Posterior vena cava (tissue), 2 donors: ENCODE measurements around the gene LPCAT1. TPM values are rescaled to one million over a fixed set of nuclear protein-coding genes. Genes with fewer than 3 reads are reported as not detected.
A peak's percentile ranks its signal among the peaks of the same experiment; 100 is the strongest.
"Not testable (repeated sequence)": the region's sequence is repeated elsewhere in the genome, so short reads cannot be mapped to it uniquely, and the experiment has no call there.

Experiments
- DNase-seq: peaks from one replicate; pipeline ENCODE4 v3.0.0-alpha.2; 2020; ENCODE audit warnings: low spot score
- intact Hi-C, 2 donors: fragments of 100-400 bp; cut with DNase I; formaldehyde crosslinking; loops; one replicate each; pipeline versions ENCODE4 v1.14.1 to v1.14.2; 2022 to 2023
- total RNA-seq, 2 donors: library from RNA; stranded (reverse); fragmentation: NEBNext Ultra II Directional; extraction: Animal tissue kit (Norgen Biotek cat#: 25700); gene quantifications; one replicate each; pipeline ENCODE4 v1.2.1, GENCODE V29; 2021
- donor health status: DM: yes; HTN: yes; CAD: no.
- donor health status: DM: yes; HTN: yes; CAD: no.

The LPCAT1 gene
- total RNA-seq, 2 donors from 2014 or later: 30.8 to 36.9 TPM

DNA sequence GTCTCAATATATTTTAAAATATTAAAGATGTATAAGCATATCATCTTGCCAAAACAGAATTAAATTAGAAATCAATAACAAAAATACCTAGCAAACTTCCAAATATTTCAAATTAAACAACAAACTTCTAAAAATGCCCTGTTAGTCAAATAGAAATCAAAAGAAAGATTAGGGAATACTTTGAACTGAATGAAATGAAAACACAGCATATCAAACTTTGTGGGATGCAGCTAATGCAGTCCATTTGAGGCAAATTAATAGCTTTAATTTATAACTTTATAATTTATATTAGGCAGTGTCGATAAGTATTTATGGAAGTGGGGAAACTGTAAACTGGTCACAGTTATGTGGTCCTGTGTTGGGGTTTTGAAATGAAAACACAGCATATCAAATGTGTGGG lies 95.7 kb downstream of the LPCAT1 start:
- intact Hi-C loops: no loop called here
- DNase-seq: no peak

DNA sequence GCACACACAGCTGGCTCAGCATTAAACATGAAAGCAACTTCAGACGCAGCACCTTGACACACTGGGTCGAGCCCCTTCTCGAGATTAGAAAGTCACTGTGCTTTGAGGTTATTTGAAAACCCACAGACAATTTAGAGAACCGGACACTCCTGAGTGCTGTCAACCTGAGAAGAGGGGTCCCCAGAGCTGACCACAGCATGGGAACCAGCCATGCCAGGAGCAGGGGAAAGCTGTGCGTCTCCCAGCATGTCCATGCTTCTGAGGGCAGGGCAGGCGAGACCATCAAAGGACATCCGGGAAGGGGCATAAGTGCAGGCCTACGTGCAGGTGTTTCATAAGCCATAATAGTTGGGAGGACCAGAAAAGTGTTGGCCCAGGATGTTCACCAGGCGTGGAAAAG lies 99.0 kb downstream of the LPCAT1 start:
- DNase-seq: no peak

DNA sequence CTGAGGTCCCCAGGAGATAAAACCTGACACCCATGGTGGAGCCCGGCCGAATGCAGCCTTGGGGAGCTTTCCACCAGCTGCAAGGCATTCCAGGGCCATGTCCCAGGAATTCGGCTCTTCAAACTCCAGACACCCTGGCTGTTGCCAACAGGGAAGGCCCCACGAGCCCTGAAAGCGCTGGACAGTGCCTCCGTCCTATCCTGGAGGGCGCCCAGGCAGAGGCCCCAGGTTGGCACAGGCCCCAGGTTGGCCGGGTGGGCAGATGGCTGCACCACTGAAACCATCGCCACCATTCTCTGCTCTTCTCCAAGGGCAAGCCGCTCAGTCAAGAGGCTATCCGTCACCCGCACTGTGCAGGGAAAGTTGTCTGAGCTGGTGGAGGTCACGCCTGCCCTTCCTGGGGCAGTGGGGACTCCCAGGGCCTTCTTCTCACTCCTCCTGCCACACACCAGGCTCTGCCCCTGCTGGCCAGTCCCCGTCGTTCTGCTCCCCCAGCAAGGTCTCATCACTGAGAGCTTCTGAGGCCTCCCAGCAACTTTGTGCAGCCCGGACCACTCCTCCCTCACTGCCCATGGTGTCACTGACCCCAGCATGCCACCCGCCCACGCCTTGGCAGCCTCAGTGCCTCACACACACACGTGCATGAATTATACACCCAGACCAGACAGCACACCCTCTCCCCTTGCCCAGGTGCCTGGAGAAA lies 99.7 kb downstream of the LPCAT1 start:
- peak; percentile 70 for DNase-seq
- intact Hi-C loops: no loop called here

More for the DNA sequence above, 99.0 kb downstream of the LPCAT1 start:
- intact Hi-C loops: no loop called here

DNA sequence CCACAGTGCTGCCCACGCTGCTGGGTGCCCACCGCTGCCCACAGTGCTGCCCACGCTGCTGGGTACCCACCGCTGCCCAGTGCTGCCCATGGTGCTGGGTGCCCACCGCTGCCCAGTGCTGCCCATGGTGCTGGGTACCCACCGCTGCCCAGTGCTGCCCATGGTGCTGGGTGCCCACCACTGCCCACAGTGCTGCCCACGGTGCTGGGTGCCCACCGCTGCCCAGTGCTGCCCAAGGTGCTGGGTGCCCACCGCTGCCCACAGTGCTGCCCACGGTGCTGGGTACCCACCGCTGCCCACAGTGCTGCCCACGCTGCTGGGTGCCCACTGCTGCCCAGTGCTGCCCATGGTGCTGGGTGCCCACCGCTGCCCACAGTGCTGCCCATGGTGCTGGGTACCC lies 101.2 kb downstream of the LPCAT1 start:
- intact Hi-C loops: not testable (repeated sequence)
- DNase-seq: peak; percentile 6

DNA sequence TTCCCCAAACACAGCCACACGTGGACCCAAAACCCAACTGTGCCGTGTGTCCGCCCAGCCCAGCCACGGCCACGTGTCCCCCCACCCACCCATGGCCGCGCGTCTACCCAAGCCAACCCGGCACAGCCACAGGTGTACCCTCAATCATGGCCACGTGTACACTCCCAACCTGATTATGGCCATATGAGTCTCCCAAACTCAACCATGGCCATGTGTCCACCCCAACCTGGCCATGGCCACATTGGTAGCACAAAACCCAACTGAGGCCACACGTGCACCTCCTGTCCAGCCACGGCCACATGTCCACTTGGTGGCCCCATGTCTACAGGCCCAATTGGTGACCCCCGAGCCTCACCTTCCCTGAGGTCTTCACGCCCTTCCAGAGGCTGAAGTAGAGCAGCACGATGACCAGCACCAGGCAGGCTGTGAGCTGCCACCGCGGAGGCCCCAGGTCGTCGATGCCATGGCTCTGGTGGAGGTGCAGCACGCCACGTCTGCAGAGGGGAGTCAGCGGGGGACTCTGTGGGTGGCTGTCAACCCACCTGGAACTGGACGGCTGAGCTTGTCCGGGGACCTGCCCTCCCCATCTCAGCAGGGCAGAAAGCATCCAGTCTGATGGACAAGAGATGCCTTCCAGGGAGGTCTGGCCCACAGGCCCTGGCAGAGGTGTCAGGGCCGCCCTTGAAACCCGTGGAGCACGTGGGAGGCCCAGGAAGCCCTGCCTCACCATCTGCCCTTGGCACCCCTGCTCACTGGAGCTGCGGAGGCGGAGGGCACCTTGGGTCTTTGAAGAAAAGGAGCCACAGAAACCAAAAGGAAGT lies 102.0 kb downstream of the LPCAT1 start:
- peak; percentile 74 for DNase-seq
- intact Hi-C loops: no loop called here

DNA sequence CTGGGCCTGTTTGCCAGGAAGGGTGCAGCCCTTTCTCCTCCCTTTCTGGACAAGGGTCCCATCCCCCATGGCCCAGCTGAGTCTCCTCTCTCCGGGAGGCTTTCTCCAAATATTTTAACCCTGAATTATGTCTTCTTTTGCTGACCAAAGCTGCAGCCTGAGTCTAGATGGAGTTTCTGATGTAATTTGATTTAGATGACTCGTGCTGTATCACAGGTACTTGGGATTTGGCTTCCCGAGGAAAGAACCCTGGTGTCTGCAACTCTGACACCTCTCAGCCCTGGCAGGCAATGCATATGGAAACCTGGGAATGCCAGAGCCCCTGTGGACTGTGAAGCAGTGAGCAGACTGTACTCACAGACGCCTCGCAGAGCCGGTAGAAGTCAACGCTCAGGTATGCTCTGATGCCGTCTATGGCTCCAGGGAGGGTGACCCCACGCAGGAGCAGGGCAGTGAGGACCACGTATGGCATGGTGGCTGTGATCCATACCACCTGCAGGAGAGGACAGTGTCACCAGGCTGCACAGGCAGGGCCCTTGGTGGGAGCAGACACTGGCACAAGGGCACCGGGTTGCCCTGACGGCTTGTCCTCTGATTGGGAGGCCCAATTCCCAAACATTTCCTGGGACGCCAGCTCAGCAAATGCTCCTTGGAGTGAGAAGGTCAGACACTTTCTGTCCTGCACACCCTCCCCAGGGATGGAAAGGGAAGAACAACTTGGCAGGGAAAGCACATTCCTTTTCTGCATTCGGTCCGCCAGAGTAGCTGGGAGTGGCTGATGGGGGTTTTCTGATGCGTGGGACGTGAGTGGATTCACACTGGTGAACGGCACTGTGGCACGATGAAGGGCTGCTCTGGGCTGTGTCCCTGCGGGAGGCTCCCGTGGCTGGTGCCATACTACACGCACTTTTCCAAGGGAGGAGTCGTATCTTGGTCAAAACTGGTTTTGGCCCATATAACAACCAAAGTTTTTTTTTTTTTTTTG lies 103.3 kb downstream of the LPCAT1 start:
- peak; percentile 76 for DNase-seq
- intact Hi-C loops: no loop called here

DNA sequence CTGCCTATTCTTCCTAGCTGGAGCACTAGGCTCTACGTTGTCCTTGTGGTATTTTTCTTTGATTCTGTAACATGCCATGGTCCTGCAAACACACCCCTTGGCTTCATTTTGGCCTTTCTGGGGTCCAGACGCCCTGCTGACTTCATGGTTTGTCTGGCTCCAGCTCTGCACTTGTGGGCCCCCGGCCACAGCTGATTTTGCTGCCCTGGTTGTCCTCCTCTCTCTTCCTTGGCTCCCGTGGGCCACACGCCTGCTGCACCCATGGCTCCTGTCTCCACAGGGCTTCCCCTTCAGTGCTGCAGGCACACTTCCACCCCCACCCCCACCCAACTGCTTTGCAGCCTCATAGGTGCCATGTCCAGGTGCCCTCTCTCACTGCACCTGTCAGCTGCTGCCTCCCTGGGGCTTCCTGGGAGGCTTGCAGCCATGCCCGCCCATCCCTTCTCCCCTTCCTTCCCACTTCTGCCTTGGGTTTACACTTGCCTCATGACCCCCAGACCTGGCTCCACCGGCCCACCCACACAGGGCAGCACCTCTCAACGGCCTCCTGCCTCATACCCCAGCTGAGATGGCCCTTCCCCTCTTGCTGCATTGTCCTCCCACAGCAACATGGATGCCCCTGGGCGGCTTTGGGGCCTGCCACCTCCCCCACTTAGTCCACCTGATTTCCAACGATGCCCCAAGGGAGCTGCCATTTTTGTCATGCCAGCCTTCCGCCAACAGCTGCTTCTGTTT lies 104.1 kb downstream of the LPCAT1 start:
- intact Hi-C loops: no loop called here
- DNase-seq: peak; percentile 72

DNA sequence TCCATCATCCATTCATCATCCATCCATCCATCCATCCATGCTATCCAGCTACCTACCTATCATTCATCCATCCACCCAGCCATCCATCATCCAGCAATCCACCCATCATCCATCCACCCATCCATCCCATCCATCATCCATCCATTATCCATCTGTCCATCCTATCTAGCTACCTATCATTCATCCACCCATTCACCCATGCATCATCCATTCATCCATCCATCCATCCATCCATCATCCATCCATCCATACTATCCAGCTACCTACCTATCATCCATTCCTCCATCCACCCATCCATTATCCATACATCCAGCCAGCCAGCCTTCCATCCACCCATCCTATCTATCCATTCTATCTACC lies 104.9 kb downstream of the LPCAT1 start:
- peak; percentile 4 for DNase-seq
- intact Hi-C loops: no loop called here

DNA sequence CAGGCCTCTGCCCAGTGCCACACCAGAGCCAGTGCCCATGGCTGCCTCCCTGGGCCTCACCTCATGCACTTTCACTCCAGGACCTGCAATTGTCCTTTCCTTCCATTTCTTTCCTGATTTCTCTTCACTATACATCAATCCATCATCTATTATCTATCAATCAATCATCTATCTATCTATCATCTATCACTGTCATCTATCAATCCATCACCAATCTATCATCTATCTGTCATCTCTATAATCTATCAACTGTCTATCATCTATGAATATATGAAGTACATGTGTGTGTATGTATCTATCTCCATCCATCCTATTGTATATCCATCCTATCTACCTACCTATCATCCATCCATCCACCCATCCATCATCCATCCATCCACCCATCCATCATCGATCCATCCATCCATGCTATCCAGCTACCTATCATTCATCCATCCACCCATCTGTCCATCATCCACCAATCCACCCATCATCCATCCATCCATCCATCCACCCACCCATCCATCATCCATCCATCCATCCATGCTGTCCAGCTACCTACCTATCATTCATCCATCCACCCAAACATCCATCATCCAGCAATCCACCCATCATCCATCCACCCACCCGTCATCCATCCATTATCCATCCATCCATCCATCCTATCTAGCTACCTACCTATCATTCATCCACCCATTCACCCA lies 105.4 kb downstream of the LPCAT1 start:
- DNase-seq: no peak
- intact Hi-C loops: no loop called here

DNA sequence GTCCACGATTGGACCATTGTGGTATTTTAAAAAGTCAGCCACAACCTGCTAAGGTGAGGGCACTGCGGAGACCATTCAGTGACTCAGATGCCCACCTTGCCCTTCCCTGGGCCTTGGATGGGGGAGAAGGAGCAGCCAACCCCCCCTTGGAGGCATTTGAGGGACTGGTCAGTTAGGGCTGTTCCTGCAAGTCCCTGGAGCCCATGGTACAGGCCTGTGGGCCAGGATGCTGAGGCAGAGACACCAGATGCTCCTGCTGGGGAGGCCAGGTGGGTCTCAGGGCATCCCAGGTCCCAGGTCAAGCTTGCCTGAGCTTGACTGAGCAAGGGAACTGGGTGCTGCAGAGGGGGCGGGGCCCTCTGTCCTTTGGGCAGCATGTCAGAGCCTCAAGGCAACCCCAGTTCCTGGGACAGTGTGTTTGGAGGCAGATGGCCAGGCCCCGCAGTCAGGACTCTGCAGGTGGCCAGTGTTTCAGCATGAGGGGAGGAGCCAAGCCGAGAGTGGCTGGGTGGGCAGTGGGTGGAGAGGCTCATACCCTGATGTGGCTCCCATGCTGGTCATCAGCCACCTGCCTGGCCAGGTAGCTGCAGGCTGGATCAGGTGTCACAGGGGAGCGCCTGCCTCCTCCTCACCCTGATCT lies 106.1 kb downstream of the LPCAT1 start:
- intact Hi-C loops: no loop called here

DNA sequence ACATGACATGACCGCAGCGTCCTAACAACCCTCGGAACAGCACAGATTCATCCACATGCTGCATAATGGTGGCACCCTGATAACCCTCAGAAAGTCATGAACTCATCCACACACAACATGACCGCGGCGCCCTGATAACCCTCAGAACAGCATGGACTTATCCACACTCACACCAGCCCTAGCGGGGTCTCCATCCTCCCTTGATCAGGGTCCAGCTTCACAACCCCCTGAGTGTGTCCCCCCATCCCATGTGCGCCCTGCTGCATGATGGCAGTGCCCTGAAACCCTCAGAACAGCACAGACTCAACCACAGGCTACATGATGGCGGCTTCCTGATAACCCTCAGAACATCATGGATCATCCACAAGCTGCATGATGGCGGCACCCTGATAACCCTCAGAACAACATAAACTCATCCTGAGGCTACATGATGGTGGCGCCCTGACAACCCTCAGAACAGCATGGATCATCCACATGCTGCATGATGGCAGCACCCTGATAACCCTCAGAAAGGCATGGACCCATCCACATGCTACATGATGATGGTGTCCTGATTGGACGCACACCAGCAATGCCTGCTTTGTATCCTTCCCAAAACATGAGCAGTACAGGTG lies 106.8 kb downstream of the LPCAT1 start:
- peak; percentile 66 for DNase-seq
- intact Hi-C loops: no loop called here

More for the DNA sequence above, 106.1 kb downstream of the LPCAT1 start:
- DNase-seq: peak; percentile 59

DNA sequence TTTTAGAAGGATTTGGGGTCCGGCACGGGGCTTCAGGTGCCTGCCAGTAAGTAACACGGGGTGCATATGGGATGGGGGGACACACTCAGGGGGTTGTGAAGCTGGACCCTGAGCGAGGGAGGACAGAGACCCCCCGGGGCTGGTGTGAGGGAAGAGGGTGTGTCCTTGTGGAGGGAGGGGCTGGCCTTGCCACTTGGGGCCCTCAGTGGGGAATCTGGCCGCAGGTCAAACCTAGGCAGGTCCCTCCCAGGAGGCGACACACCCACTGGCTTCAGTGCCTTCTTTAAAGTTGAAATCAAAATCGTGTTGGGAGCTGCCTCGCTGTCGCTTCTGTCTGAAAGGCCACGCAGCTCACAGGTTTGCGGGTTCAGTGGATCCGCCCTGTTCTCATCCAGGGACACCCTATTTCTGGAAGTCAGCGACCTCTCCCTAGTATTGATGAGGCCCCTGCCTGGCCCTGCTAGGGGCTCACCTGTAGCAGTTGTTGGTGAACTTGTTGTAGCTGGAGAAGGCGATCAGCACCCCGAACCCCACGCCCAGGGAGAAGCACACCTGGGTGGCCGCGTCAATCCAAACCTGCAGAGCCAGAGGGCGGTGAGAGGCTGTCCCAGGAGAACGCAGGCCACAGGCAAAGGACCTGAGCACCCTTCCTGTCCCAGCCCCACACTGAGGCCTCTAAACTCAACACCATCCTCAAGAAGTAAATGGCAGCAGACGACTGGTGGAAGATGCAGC lies 108.0 kb downstream of the LPCAT1 start:
- DNase-seq: peak; percentile 66
- intact Hi-C loops: no loop called here

DNA sequence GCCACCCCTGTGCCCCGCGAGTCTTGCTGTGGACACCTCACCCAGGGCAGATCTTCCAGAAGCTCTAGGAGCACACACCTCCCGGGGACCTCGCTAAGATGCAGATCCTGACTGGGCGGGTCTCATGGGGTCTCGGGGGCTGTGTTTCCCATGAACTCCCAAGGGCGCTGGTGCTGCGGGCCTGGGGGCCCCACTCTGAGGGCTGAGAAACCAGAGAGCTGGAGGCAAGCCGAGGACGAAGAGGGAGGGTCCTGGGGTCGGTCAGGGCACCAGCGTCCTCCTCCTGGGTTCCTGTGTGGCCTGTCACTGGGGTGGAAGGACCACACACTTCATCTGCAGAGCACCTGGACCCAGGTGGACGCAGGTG lies 108.7 kb downstream of the LPCAT1 start:
- intact Hi-C loops: no loop called here
- DNase-seq: peak; percentile 69

DNA sequence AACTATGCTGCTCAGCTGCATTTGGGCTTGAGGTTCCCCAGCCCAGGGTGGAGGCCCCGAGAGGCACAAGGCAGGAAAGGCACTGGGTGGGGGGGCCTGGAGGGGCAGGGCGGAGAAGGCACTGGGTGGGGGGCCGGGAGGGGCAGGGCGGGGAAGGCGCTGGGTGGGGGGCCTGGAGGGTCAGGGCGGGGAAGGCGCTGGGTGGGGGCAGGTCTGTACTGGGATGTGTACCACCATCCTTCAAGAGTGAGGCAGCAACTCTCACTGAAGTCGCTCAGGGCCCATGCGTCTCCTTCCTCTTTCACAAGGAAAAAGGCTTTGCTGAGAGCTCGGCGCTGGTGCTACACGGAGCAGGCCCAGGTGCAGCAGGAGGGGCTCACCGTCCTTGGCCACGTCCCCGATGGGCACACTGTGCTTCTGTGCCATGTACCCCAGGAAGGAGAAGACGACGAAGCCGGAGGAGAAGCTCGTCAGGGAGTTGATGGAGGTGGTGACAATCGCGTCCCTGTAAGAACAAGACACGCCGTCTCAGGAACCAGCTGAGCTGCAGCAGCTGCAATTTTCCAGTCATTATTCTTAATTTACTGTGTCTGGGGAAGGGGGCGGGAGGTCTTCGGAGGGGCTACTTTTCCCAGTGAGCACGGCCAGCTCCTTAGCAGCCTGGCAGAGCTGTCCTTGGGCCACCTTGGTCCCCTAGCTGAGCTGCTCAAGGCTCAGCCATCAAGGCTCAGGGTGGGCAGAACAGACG lies 109.3 kb downstream of the LPCAT1 start:
- intact Hi-C loops: no loop called here
- peak; percentile 72 for DNase-seq

DNA sequence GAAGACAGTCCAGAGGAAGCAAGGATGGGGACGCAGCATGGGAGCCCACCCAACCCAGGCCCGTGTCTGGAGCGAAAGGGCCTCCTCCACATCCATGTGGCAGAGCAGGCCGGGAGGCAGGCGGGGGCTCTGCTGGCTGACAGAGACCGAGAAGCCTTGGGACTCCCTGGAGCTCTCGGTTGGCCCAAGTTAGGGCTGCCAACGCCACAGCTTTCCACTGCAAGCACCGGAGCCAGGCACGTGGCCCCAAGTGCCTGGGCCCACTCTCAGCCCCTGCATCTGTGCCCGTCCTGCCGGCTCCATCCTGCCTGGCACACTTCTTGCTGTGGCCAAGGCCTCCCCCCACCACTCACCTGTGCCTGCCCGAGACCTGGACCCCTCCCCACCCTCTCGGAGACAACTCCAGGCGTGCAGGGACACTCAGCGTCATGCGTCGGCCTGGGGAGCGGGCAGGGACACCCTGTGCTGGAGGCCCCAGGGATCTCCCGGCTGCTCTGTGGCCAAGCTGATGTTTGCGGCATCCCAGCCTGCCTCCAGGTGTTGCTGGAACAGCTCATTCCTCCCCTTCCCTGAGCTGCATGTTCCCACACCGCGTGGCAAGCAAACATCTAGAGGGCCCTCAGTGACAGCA lies 110.0 kb downstream of the LPCAT1 start:
- DNase-seq: peak; percentile 78

DNA sequence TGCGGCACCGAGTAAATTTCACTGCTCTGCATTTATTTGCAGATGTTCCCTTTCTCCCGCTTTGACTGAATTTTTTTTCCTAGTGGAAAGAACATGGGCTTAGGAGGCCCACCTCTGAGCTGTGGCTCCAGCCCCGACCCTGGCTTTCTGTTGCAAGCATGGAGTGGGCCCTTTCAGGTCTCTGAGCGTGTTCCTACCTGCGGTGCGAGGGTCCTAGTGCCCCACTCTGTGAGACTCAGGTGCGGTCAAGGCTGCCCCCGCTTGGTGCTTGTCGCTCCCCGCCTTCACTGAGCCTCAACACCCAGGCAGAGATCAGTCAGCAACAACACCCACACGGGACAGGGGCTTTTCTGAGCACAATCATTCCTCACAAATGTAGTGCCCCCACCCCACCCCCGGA lies 110.5 kb downstream of the LPCAT1 start:
- intact Hi-C loops: no loop called here
- peak; percentile 72 for DNase-seq

More for the DNA sequence above, 110.0 kb downstream of the LPCAT1 start:
- intact Hi-C loops: no loop called here
